ENCODE measurements around the gene SNCB.
"Not testable (repeated sequence)": the region's sequence is repeated elsewhere in the genome, so short reads cannot be mapped to it uniquely, and the experiment has no call there.

The SNCB gene

DNA sequence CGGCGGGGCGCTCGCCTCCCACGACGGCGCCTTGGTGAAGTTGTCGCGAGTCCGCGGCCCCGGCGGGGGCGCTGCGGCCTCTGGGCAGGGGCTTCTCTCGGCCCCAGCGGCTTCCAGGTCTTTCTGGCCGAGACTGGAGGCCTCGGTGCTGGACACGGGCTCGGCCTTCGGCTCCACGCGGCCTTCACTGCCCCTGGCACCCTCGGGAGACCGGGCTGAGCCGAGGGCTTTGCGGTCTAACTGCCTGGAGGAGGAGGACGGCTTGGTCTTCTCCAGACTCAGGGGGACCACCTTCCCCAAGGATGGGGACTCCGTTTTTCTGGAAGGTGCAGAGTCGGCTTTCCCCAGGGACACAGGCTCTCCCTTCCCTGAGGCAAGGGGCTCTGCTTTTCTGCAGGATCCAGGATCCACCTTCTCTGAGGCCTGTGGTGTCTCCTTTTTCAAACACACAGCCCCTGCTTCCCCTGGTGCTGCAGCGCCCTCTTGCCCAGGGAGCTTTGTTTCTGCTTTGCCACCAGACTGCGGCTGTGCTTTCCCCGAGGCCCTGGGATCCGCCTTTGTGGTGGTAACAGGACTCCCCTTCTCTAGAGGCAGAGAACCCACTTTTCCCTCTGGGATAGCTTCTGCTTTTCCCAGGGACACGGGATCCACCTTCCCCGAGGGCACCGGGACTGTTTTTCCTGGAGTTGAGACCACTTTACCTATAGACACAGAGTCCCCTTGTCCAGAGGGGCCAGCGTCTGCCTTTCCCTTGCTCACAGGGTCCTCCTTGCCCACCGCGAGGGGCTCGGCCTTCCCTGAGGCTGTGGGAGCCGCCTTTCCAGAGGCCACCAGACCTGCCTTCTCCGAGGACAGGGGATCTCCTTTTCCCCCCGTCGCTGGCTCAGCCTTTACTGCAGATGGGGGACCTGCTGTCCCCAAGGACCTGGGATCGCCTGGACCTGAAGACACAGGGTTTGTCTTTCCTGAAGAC, 32.6 kb downstream of the SNCB start:
- DNase-seq (ENCODE audit: low read depth) = no peak

- no peak for DNase-seq (ENCODE audit: low read depth)
These were observed 33.5 kb downstream of the SNCB start for GRCh38 chr5:176596689-176597416.

GRCh38 chr5:176596069-176596644, 34.2 kb downstream of the SNCB start:
- no peak for DNase-seq (ENCODE audit: low read depth)

DNA sequence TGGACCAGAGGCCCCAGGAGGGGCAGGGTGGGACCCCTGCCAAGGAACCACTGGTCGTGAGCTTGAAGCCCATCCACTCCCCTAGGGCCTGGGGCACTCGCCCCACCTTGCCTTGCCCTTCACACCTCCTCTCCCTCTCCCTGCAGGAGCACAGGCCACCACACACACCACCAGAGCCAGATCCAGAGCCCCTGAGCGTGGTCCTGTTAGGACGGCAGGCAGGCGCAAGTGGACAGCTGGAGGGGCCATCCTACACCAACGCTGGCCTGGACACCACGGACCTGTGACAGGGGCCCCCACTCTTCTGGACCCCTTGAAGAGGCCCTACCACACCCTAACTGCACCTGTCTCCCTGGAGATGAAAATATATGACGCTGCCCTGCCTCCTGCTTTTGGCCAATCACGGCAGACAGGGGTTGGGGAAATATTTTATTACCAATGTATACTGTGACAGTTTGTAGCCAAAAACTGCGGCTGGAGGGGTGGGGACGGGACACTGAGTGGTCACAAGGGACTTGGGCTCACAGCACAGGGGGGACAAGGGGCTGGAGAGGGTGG, 34.9 kb downstream of the SNCB start:
- DNase-seq (ENCODE audit: low read depth) = no peak

DNA sequence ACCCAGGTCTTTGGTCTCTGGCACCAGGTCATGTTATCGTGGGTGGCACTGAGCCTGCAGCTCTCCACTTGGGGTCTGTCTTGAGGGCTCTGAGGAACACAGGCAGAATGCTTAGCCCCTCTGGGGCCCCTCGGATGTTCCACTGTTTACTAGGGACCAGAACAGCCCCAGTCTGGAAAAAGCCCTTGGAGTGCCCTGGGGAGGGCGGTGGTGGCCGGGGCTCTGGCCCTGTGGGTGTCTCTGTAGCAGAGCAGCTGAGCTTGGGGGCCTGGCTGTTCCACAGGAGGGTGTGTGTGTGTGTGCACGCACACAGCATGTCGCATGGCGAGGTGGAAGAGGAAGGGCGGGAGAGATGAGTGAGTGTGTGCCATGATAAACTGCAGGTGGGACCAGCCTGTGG, 35.8 kb downstream of the SNCB start:
- no peak for DNase-seq (ENCODE audit: low read depth)

DNA sequence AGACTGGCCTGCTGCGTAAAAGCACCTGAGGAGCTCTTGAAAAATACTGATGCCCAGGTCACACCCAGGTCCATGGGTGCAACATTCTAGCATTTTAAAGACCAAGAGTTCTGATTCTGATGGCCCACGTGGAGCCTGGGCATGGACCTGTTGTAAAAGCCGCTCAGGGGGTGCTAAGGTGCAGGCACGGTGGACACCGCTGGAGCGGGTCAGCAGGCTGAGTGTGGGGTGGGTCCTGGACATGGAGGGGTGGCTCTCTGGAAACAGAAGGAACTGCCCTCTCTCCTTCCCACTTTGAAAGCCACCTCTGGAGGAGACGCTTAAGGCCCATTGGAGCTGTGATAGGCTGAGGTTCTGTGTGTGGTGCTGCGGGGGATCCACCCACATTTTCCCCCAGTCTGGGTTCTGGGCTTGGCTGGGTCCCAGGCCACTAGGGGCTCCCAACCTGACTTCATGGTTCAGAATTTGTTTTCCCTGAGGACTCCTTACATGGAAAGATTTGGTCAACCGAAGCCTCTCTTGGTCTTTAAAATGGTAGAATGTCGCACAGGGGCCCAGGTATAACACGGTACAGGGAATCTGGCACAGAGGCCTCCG, 37.0 kb downstream of the SNCB start:
- DNase-seq (ENCODE audit: low read depth) = no peak

- DNase-seq (ENCODE audit: low read depth) = no peak
These were observed 37.8 kb downstream of the SNCB start for GRCh38 chr5:176592573-176592972.

GRCh38 chr5:176591667-176592066, 38.7 kb downstream of the SNCB start:
- DNase-seq (ENCODE audit: low read depth) = not testable (repeated sequence)

- DNase-seq (ENCODE audit: low read depth) = no peak
These were observed 40.2 kb downstream of the SNCB start for GRCh38 chr5:176590035-176590717.

GRCh38 chr5:176589039-176589769, 41.1 kb downstream of the SNCB start:
- DNase-seq (ENCODE audit: low read depth) = no peak

DNA sequence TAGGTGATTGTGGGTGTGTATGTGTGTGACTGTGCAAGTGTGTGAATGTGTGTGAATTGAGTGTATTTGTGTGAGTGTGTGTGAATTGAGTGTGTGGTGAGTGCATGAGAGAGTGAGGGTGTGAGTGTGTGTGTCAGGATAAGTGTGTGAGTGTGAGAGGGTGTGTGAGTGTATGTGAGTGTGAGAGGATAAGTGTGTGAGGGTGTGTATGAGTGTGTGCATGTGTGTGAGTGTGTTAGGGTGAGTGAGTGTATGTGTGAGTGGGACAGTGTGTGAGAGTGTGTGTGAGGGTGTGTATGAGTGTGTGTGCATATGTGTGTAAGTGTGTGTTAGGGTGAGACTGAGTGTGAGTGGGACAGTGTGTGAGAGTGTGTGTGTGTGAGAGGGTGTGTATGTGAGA, 42.0 kb downstream of the SNCB start:
- no peak for DNase-seq (ENCODE audit: low read depth)

GRCh38 chr5:176587398-176587797, 42.9 kb downstream of the SNCB start:
- no peak for DNase-seq (ENCODE audit: low read depth)

- no peak for DNase-seq (ENCODE audit: low read depth)
These were observed 47.3 kb downstream of the SNCB start for GRCh38 chr5:176583076-176583475.

- no peak for DNase-seq (ENCODE audit: low read depth)
These were observed 49.0 kb downstream of the SNCB start for GRCh38 chr5:176581361-176581760.

- DNase-seq (ENCODE audit: low read depth) = no peak
These were observed 51.0 kb downstream of the SNCB start for GRCh38 chr5:176579323-176579722.

DNA sequence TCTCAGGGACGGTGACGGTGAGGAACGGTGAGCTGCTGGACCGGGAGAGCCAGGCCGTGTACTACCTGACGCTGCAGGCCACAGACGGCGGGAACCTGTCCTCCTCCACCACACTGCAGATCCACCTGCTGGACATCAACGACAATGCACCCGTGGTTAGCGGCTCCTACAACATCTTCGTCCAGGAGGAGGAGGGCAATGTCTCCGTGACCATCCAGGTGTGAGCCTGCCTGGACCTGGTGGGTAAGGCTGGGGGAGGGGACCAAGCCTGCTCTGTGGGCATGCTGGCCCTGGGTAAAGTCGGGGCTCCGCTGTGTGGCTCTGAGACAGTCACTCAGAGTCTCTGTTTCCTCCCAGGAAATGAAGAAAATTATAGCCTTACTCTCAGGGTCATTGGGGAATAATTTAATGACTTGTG, 51.9 kb downstream of the SNCB start:
- DNase-seq (ENCODE audit: low read depth) = no peak

GRCh38 chr5:176577312-176578176, 52.8 kb downstream of the SNCB start:
- DNase-seq (ENCODE audit: low read depth) = no peak

- no peak for DNase-seq (ENCODE audit: low read depth)
These were observed 54.6 kb downstream of the SNCB start for GRCh38 chr5:176575488-176576422.

DNA sequence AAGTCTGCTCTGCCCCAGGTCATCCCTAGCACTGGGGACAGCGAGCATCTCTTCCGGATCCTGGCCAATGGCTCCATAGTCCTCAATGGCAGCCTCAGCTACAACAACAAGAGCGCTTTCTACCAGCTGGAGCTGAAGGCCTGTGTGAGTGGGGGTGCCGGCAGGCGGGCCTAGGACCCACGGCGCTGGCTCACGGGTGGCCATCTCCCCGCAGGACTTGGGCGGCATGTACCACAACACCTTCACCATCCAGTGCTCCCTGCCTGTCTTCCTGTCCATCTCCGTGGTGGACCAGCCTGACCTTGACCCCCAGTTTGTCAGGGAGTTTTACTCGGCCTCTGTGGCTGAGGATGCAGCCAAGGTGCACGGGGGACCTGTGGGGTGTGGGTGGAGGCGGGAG, 55.3 kb downstream of the SNCB start:
- no peak for DNase-seq (ENCODE audit: low read depth)
